ENCODE measurements around the gene ACSM2B. TPM values are rescaled to one million over a fixed set of nuclear protein-coding genes. Genes with fewer than 3 reads are reported as not detected.
"Not testable (repeated sequence)": the region's sequence is repeated elsewhere in the genome, so short reads cannot be mapped to it uniquely, and the experiment has no call there.

ACSM2B gene
- polyA plus RNA-seq, 4 donors = 42.4 to 69.5 (median 59.4) TPM

- DNase-seq (ENCODE audit: low read depth in 4 of 4, low spot score in 2 of 4) = not testable (repeated sequence)
Observed at GRCh38 chr16:20595694-20596093, 19.5 kb upstream of the ACSM2B start.

GRCh38 chr16:20595068-20595467 is 18.9 kb upstream of the ACSM2B start:
- not testable (repeated sequence) for DNase-seq (ENCODE audit: low read depth in 4 of 4, low spot score in 2 of 4)

- DNase-seq (ENCODE audit: low read depth in 4 of 4, low spot score in 2 of 4) = not testable (repeated sequence)
Observed at GRCh38 chr16:20592780-20593179, 16.6 kb upstream of the ACSM2B start.

DNA sequence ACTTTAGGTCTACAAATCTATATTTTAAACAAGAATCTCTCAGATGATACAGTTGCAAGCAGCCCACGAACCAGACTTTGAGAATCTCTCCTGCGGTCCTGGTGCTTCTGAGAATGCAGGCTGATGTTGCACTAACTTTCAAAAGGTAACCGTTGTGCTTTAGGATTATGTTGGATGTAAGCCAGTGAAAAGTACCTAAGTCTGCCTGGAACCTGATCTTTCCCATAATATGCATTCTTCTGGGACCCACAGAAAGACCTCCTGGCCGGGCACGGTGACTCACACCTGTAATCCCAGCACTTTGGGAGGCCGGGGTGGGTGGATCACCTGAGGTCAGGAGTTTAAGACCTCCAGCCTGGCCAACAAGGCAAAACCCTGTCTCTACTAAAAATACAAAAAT is 13.3 kb upstream of the ACSM2B start:
- DNase-seq (ENCODE audit: low read depth in 4 of 4, low spot score in 2 of 4) = not testable (repeated sequence)

- not testable (repeated sequence) for DNase-seq (ENCODE audit: low read depth in 4 of 4, low spot score in 2 of 4)
Observed at GRCh38 chr16:20587645-20588074, 11.5 kb upstream of the ACSM2B start.

- DNase-seq (ENCODE audit: low read depth in 4 of 4, low spot score in 2 of 4) = not testable (repeated sequence)
Observed at GRCh38 chr16:20586716-20587115, 10.5 kb upstream of the ACSM2B start.

DNA sequence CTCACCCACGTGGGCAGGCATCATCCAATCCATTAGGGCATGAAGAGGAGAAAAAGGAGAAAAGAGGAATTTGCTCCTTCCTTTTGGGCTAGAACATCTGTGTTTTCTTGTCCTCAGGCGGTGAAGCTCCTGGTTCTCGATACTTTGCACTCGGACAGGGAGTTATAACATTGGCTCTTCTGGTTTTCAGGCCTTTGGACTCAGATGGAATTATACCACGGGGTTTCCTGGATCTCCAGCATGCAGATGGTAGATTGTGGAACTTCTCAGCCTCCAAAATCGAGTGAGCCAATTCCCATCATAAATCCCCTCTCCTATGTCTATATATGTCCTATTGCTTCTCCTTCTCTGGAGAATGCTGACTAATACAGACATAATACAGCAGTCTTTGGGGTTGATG is 9.9 kb upstream of the ACSM2B start:
- DNase-seq (ENCODE audit: low read depth in 4 of 4, low spot score in 2 of 4) = not testable (repeated sequence)

- not testable (repeated sequence) for DNase-seq (ENCODE audit: low read depth in 4 of 4, low spot score in 2 of 4)
Observed at GRCh38 chr16:20580487-20581259, 4.5 kb upstream of the ACSM2B start.

GRCh38 chr16:20578091-20578490 is 1.9 kb upstream of the ACSM2B start:
- DNase-seq (ENCODE audit: low read depth in 4 of 4, low spot score in 2 of 4) = not testable (repeated sequence)

GRCh38 chr16:20569117-20569651 is 7.0 kb downstream of the ACSM2B start:
- not testable (repeated sequence) for DNase-seq (ENCODE audit: low read depth in 4 of 4, low spot score in 2 of 4)

DNA sequence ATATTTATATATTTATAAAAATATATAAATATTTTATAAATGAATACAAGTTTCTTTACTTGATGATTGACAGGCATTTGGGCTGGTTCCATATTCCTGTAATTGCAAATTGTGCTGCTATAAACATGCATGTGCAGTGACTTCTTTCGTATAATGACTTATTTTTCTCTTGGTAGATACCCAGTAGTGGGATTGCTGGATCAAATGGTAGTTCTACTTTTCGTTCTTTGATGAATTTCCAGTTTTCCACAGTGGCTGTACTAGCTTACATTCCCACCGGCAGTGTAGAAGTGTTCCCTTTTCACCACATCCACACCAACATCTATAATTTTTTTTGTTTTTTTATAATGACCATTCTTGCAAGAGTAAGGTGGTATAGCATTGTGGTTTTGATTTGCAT is 7.8 kb downstream of the ACSM2B start:
- no peak for DNase-seq (ENCODE audit: low read depth in 4 of 4, low spot score in 2 of 4)

GRCh38 chr16:20566864-20567263 is 9.3 kb downstream of the ACSM2B start:
- DNase-seq (ENCODE audit: low read depth in 4 of 4, low spot score in 2 of 4) = no peak

- not testable (repeated sequence) for DNase-seq (ENCODE audit: low read depth in 4 of 4, low spot score in 2 of 4)
Observed at GRCh38 chr16:20565334-20565733, 10.8 kb downstream of the ACSM2B start.

- DNase-seq (ENCODE audit: low read depth in 4 of 4, low spot score in 2 of 4) = not testable (repeated sequence)
Observed at GRCh38 chr16:20564218-20564617, 11.9 kb downstream of the ACSM2B start.

- not testable (repeated sequence) for DNase-seq (ENCODE audit: low read depth in 4 of 4, low spot score in 2 of 4)
Observed at GRCh38 chr16:20555628-20556027, 20.5 kb downstream of the ACSM2B start.

- not testable (repeated sequence) for DNase-seq (ENCODE audit: low read depth in 4 of 4, low spot score in 2 of 4)
Observed at GRCh38 chr16:20554689-20555088, 21.5 kb downstream of the ACSM2B start.

GRCh38 chr16:20553493-20553892 is 22.7 kb downstream of the ACSM2B start:
- not testable (repeated sequence) for DNase-seq (ENCODE audit: low read depth in 4 of 4, low spot score in 2 of 4)

GRCh38 chr16:20546951-20547350 is 29.2 kb downstream of the ACSM2B start:
- not testable (repeated sequence) for DNase-seq (ENCODE audit: low read depth in 4 of 4, low spot score in 2 of 4)

DNA sequence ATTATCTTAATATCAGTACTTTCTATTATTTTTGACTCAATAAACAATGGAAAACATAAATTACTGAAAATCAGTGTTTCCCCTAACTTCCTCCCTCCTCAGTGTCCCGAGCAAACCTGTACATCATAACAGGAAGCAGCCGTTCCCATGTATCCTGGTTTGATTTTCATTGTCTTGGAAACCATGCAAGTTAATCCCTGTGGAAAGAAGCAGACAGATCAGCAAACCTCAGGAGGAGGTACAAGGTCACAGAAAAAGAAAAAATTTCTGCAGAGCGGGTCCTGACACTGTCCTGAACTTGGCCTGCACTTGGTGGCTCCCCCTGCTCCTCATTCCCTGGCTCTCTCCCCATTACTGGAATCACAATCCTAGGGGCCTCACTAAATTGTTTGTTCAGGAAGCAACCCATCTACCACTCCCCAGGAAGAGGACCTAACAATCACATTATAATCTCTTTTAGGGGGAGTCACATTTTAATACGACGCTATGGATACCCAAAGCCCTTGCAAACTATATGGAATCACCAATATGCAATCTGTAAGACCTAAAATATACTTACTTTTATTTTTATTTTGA is 29.8 kb downstream of the ACSM2B start:
- not testable (repeated sequence) for DNase-seq (ENCODE audit: low read depth in 4 of 4, low spot score in 2 of 4)

- not testable (repeated sequence) for DNase-seq (ENCODE audit: low read depth in 4 of 4, low spot score in 2 of 4)
Observed at GRCh38 chr16:20540603-20541316, 35.4 kb downstream of the ACSM2B start.

DNA sequence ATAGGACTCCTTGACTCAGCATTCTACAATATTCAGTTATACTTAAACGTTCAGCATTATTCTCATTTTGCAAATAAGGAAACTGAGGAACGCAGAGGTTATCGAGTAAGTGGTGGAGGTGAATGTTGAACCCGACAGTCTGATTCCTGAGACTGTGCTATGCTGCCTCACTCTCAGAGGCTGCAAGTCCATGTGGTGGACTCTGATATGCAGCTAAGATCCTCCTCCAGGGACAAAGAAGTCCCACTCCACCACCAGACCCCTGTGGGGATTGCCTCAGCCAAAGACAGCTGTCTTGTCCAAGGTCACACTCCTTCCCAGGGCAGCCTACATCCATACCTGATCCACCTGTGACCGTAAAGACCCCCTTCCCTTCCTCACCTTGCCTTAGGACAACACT is 37.5 kb downstream of the ACSM2B start:
- DNase-seq (ENCODE audit: low read depth in 4 of 4, low spot score in 2 of 4) = no peak
